GM12873 (cell line): ENCODE results near the gene CLTCL1.

ENCODE experiments used
- CTCF ChIP-seq: IDR thresholded peaks from 2 replicates; pipeline ENCODE4 v1.5.1; 2012; ENCODE audit warnings: low read depth, mild to moderate bottlenecking, moderate library complexity, low read length, control low read depth; ENCODE audit not compliant: insufficient read depth; ENCODE audit errors: missing control alignments

CLTCL1 gene

GRCh38 chr22:19218541-19219233 lies 72.8 kb downstream of the CLTCL1 start:
- no peak for TF ChIP-seq CTCF

- TF ChIP-seq CTCF: no peak
Measured at GRCh38 chr22:19216579-19216978, 74.9 kb downstream of the CLTCL1 start.

GRCh38 chr22:19215360-19215759 lies 76.2 kb downstream of the CLTCL1 start:
- no peak for TF ChIP-seq CTCF

GRCh38 chr22:19214078-19214473 lies 77.4 kb downstream of the CLTCL1 start:
- TF ChIP-seq CTCF: no peak

GRCh38 chr22:19213442-19214077 lies 78.0 kb downstream of the CLTCL1 start:
- TF ChIP-seq CTCF: no peak

- TF ChIP-seq CTCF: no peak
Measured at GRCh38 chr22:19213001-19213400, 78.5 kb downstream of the CLTCL1 start.

GRCh38 chr22:19212302-19212870 lies 79.1 kb downstream of the CLTCL1 start:
- no peak for TF ChIP-seq CTCF
